GM12875 (cell line): Measurements from ENCODE around the gene SIGLEC1.

Experiments
- H3K4me3 ChIP-seq: one replicate; pipeline ENCODE4 v1.5.1; 2011; ENCODE audit warnings: low read depth, low read length, control low read depth
- TF ChIP-seq, protein P1 (sequence below): IDR thresholded peaks from 2 replicates; pipeline ENCODE4 v1.5.1; 2011; ENCODE audit warnings: low read depth, mild to moderate bottlenecking, control low read depth, inconsistent platforms, low read length, moderate library complexity, borderline replicate concordance; ENCODE audit not compliant: insufficient read depth

Gene SIGLEC1

DNA sequence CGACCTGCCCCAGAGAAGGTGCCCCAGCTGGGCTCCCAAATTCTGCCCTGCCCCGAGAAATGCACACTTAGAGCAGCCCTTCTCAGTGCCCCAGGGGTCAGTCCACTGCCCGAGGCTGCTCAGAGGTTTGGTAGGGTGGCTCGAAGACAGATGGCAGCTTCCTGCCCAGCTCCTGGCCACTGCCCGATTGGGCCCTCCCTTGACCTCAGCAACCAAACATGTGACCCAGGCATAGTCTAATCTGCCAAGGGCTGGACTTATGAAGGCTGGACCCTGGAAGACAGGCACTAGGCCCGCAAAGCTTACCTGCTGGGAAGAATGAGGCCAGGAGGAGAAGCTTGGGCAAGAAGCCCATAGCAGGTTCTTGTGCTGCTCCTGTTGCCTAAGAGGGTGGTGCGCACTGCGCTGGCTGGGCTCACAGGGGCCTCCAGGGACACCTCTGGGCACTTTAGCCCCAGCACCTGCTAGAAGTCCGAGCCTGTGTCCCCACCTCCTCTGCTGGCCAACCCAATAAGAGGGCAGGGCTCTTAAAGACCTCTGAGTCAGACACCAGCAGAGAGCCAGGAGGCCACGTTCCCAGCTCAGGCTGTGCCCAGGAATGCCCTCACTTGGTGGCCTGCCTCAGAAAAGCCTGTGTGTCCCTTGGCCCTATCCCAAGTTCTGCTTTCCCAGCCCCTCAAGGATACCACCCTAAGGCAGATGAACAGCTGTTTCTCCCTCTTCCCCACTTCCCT, 5.5 kb downstream of the SIGLEC1 start:
- no peak overlapping the region for H3K4me3 ChIP-seq
- TF ChIP-seq, protein P1, sequence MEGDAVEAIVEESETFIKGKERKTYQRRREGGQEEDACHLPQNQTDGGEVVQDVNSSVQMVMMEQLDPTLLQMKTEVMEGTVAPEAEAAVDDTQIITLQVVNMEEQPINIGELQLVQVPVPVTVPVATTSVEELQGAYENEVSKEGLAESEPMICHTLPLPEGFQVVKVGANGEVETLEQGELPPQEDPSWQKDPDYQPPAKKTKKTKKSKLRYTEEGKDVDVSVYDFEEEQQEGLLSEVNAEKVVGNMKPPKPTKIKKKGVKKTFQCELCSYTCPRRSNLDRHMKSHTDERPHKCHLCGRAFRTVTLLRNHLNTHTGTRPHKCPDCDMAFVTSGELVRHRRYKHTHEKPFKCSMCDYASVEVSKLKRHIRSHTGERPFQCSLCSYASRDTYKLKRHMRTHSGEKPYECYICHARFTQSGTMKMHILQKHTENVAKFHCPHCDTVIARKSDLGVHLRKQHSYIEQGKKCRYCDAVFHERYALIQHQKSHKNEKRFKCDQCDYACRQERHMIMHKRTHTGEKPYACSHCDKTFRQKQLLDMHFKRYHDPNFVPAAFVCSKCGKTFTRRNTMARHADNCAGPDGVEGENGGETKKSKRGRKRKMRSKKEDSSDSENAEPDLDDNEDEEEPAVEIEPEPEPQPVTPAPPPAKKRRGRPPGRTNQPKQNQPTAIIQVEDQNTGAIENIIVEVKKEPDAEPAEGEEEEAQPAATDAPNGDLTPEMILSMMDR: no peak

DNA sequence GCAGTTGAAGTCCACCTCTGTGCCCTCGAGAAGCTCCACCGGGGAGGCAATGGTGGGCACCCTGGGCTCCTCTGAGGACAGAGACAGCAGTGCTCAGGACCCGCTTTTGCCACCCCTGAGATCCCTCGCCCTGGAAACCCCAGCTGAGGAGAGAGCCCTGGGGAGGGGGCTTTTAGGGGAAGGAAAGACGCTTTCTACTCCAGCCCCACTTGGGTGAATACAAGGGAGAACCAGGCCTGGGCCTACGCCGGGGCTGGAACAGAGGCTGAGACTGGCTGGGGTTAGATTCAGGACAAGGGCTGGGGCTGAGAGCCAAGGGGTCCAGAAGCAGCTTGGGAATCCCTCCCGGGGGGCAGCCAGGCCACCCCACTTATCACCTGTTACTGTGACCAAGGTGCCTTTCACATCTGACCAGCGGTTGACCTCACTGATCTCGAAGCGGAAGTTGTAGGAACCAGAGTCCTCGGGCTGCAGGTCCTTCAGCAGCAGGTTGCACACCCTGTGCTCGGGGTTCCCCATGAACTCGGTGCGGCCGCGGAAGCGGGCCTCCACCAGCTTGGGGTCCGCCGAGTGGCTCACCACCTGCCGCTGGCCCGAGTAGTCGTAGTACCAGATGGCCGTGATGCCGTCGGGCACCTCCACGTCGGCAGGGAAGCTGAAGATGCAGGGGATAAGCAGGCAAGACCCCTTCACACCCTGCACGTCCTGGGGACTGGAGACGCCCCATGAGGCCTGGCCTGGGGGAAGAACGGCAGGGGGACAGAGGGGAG, 6.2 kb downstream of the SIGLEC1 start:
- TF ChIP-seq, protein P1: no peak
- no peak overlapping the region for H3K4me3 ChIP-seq

GRCh38 chr20:3705491-3705969, 6.9 kb downstream of the SIGLEC1 start:
- TF ChIP-seq, protein P1: no peak

DNA sequence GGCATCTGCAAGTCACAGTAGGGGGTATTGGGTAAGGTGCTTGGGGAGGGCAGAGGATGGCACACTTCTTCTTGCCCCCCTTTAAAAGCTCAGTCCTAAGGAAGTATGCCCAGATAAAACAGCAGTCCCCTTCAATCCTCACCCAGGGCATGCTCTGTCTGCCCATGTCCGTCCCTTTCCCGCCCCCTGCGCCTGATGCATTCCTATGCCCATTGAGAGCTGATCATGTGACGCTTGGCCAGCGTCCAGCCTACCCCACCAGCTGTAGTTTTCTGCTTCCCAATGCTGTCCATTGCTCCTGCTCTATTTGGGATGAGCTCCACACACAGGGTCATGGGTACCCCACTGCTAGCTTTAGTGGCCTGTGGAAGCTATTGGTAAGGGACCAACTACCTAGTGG, 8.3 kb downstream of the SIGLEC1 start:
- H3K4me3 ChIP-seq: no peak overlapping the region
- TF ChIP-seq, protein P1: no peak

More at GRCh38 chr20:3705491-3705969, 6.9 kb downstream of the SIGLEC1 start:
- no peak overlapping the region for H3K4me3 ChIP-seq

DNA sequence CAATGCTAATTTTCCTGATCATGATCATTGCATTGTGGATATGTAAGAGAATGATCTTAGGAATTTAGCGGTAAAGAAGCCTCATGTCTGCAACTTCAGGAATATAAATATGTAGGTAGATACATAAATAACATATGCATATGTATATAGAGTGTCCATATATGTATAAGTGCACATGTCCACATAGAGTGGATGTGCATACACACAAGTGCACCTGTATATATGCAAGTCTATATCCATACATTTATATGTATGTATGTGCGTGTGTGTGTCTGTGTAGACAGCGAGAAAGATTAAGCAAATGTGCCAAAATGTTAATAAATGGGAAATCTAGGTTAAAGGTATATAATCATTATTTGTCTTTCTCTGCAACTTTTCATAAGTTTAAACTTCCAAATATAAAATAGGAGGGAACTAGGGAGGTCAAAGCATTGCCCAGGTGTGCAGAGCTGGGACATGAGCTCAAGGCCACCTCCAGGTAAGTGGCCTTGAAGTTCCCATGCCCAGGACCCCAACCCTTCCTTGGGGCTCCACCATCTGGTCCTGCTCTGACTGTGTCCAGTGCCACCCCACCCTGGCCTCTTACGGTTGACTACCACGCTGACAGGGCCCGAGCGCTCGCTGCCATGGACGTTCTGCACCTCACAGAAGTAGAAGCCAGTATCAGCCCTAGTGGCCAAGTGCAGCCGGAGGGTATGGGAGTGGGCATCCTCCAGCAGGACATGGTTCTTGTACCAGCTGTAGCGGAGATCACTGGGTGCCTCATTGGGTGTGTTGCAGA, 9.6 kb downstream of the SIGLEC1 start:
- no peak overlapping the region for H3K4me3 ChIP-seq
- TF ChIP-seq, protein P1: no peak

DNA sequence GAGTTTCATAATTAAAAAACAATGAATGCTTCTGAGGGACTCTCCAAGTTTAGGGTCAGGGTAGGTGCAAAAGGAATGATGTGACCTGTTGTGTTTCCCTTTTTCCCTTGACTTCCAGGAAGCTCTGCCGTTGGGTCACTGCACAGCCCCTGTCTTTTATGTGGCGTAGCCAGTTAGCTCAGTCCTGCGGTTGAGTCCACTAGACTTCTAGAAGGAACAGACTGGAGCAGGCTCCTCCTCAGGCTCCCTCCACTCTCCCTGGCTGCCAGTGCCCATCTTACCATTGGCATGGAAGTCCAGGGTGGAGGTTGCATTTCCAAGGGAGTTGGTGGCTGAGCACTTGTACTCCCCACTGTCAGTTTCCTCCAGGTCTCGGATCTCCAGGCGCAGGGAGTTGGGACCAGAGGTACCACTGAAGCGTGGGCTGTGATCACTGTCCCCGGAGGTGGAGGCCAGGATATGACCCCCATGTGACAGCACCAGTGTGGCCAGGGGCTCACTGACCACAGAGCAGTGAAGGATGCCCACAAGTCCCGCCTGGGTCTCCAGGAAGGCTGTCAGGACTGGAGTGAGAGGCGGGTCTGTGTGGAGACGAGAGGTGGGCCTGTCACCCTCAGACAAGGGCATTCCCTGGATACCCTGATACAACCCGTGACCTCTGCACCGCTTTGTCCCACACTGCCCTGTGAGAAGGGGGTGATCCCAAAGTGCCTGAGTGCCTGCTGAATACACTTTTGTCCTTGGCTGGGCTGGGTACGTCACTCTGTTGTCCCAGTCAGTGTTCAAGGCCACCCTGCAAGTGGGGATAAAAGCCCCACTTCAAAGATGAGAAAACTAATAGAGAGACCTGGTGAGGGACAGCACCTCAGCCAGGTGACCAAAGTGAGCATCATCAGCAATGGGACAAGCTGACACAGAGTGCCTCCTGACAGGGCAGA, 11.1 kb downstream of the SIGLEC1 start:
- no peak overlapping the region for H3K4me3 ChIP-seq
- TF ChIP-seq, protein P1: no peak
